Left lung (tissue), 10 donors: ENCODE results near the gene METTL25B. TPM values are rescaled to one million over a fixed set of nuclear protein-coding genes. Genes with fewer than 3 reads are reported as not detected.

ENCODE experiments used
- ATAC-seq: fragments of 200-7000 bp; cut with Tn5 transposase; one replicate; pipeline ENCODE4 v1.9.1; 2020; ENCODE audit warnings: moderate library complexity
- DNase-seq, 4 donors: peaks; one replicate each; pipeline ENCODE4 v3.0.0-alpha.2; 2013 to 2020
- H3K27ac ChIP-seq, 2 donors: fragments of 200-600 bp; sonication (generic) in 1 of 2; one replicate each; pipeline versions ENCODE4 v1.5.0 to v1.8.0; 2020 to 2021
- H3K27me3 ChIP-seq, 2 donors: fragments of 200-600 bp; sonication (generic) in 1 of 2; one replicate each; pipeline versions ENCODE4 v1.5.0 to v1.8.0; 2020 to 2021
- H3K36me3 ChIP-seq, 2 donors: fragments of 200-600 bp; sonication (generic) in 1 of 2; one replicate each; pipeline versions ENCODE4 v1.5.0 to v1.8.0; 2020 to 2021
- H3K4me1 ChIP-seq, 2 donors: fragments of 200-600 bp; one replicate each; pipeline ENCODE4 v1.8.0; 2021
- H3K4me3 ChIP-seq, 2 donors: fragments of 200-600 bp; sonication (generic) in 1 of 2; one replicate each; pipeline versions ENCODE4 v1.5.0 to v1.8.0; 2020 to 2021; ENCODE audit warnings: mild to moderate bottlenecking in 1 of 2
- H3K9me3 ChIP-seq, 2 donors: fragments of 200-600 bp; sonication (generic) in 1 of 2; one replicate each; pipeline versions ENCODE4 v1.5.0 to v1.8.0; 2020 to 2021
- intact Hi-C, 2 donors: fragments of 100-400 bp; cut with DNase I; formaldehyde crosslinking; loops; one replicate each; pipeline versions ENCODE4 v1.11.2 to v1.14.2; 2022
- polyA plus RNA-seq, 6 donors: library from polyadenylated mRNA; unstranded; fragments of 120-200 nt; gene quantifications; one replicate each; pipeline ENCODE4 v1.2.1, GENCODE V29; 2013; ENCODE audit not compliant: insufficient read length in 6 of 6
- total RNA-seq, 2 donors: library from RNA; stranded (reverse); fragmentation: NEBNext Ultra II Directional; extraction: Animal tissue kit (Norgen Biotek cat#: 25700); gene quantifications; one replicate each; pipeline ENCODE4 v1.2.1, GENCODE V29; 2021
- TF ChIP-seq, protein P1 (sequence below), 2 donors: fragments of 200-600 bp; sonication (generic) in 1 of 2; IDR thresholded peaks; one replicate each; pipeline versions ENCODE4 v1.5.0 to v1.8.0; 2021; ENCODE audit warnings: antibody characterized with exemption in 2 of 2
- donor health status: DM: no; HTN: yes; CAD: no.
- donor health status: DM: no; HTN: no; CAD: no.

The METTL25B gene
- total and polyA plus RNA-seq, 8 donors, result 30.6 to 41.7 (median 35.5) TPM

DNA sequence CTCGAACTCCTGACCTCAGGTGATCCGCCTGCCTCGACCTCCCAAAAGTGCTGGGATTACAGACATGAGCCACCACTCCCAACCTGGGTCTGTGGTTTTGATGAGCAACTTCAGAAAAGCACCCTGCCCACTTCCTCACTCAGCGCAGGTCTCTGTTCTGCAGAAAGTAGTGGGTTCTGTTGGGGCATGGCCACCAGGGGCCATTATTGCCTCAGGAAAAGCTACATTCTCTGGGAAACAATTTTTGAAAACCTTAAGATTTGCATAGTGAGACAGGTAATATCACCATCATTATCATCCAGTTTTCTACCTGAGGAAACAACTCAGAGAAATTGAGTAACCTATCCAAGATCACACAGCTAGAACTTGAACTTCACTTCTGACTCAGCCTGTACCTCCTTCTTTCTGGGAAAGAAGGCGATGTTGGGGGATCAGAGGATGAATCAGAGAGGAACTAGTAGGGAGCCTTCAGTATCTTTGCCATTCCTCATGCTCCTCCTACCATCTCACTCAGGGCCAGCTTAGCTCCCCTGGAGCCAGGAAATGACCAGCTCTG, 44.0 kb upstream of the METTL25B start:
- TF ChIP-seq, protein P1, sequence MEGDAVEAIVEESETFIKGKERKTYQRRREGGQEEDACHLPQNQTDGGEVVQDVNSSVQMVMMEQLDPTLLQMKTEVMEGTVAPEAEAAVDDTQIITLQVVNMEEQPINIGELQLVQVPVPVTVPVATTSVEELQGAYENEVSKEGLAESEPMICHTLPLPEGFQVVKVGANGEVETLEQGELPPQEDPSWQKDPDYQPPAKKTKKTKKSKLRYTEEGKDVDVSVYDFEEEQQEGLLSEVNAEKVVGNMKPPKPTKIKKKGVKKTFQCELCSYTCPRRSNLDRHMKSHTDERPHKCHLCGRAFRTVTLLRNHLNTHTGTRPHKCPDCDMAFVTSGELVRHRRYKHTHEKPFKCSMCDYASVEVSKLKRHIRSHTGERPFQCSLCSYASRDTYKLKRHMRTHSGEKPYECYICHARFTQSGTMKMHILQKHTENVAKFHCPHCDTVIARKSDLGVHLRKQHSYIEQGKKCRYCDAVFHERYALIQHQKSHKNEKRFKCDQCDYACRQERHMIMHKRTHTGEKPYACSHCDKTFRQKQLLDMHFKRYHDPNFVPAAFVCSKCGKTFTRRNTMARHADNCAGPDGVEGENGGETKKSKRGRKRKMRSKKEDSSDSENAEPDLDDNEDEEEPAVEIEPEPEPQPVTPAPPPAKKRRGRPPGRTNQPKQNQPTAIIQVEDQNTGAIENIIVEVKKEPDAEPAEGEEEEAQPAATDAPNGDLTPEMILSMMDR (IDR thresholded peaks at IDR 0.05), result no peak
- H3K36me3 ChIP-seq, result no peaks in the 10 kb centered on the region
- H3K27ac ChIP-seq, result no peak overlapping the region
- no peaks in the 10 kb centered on the region for H3K9me3 ChIP-seq
- peaks cover 0 to 97% of the 10 kb centered on the region in 2 donors for H3K27me3 ChIP-seq
- DNase-seq (no peak), ATAC-seq (no peak)
- intact Hi-C loops, result no loop called here
- no peak overlapping the region for H3K4me3 ChIP-seq
- no peaks in the 10 kb centered on the region for H3K4me1 ChIP-seq

- H3K27ac ChIP-seq, result no peak overlapping the region
- H3K4me1 ChIP-seq, result peaks cover 12 to 22% of the 10 kb centered on the region in 2 donors
- intact Hi-C loops, result loop anchor here in 1 of 2 donors (2.0 kb wide), 1 partner anchor 36 kb away; no protein-coding TSS in a partner anchor
- DNase-seq (peak; percentile 73 to 90 (median 84)), ATAC-seq (peak; percentile 84)
- no peak overlapping the region for H3K4me3 ChIP-seq
- TF ChIP-seq, protein P1 (IDR thresholded peaks at IDR 0.05), result peak; percentile 95 to 96
- peaks cover 0 to 99% of the 10 kb centered on the region in 2 donors for H3K27me3 ChIP-seq
- H3K36me3 ChIP-seq, result no peaks in the 10 kb centered on the region
- no peaks in the 10 kb centered on the region for H3K9me3 ChIP-seq
Measured at GRCh38 chr1:156689035-156689952, 39.0 kb upstream of the METTL25B start.

- H3K27me3 ChIP-seq, result peaks cover 0 to 98% of the 10 kb centered on the region in 2 donors
- intact Hi-C loops, result loop anchor here in 1 of 2 donors (2.0 kb wide), 1 partner anchor 35 kb away; no protein-coding TSS in a partner anchor
- H3K9me3 ChIP-seq, result no peaks in the 10 kb centered on the region
- no peaks in the 10 kb centered on the region for H3K36me3 ChIP-seq
- TF ChIP-seq, protein P1 (IDR thresholded peaks at IDR 0.05), result no peak
- DNase-seq (peak in 1 of 4 donors; percentile 66), ATAC-seq (no peak)
- peaks cover 12 to 22% of the 10 kb centered on the region in 2 donors for H3K4me1 ChIP-seq
- H3K27ac ChIP-seq, result no peak overlapping the region
- H3K4me3 ChIP-seq, result no peak overlapping the region
Measured at GRCh38 chr1:156689953-156690674, 38.2 kb upstream of the METTL25B start.

GRCh38 chr1:156690675-156691036, 37.6 kb upstream of the METTL25B start:
- no peak overlapping the region for H3K27ac ChIP-seq

More at GRCh38 chr1:156690675-156691036, 37.6 kb upstream of the METTL25B start:
- intact Hi-C loops, result no loop called here
- TF ChIP-seq, protein P1 (IDR thresholded peaks at IDR 0.05), result no peak
- H3K27me3 ChIP-seq, result peaks cover 0 to 93% of the 10 kb centered on the region in 2 donors
- H3K36me3 ChIP-seq, result no peaks in the 10 kb centered on the region
- DNase-seq, result peak in 1 of 4 donors; percentile 32
- H3K9me3 ChIP-seq, result no peaks in the 10 kb centered on the region
- peaks cover 12 to 22% of the 10 kb centered on the region in 2 donors for H3K4me1 ChIP-seq
- no peak for ATAC-seq
- H3K4me3 ChIP-seq, result no peak overlapping the region
